Measurements from ENCODE around the gene GALNTL6. TPM values are rescaled to one million over a fixed set of nuclear protein-coding genes. Genes with fewer than 3 reads are reported as not detected.

Gene GALNTL6
- total RNA-seq, 1 experiment from 2014 or later = not detected

GRCh38 chr4:172653676-172654075, 840.5 kb downstream of the GALNTL6 start:
- Histone ChIP-seq H4K8ac (replicated peaks; ENCODE audit: insufficient read length, low read depth, low read length) (no peak overlapping the region), H3K4me2 (ENCODE audit: insufficient read depth, insufficient read length, low read length) (no peak overlapping the region), H3K79me1 (ENCODE audit: insufficient read depth, low read depth, low read length, poor library complexity, severe bottlenecking) (no peaks in the 10 kb centered on the region), H4K20me1 (ENCODE audit: control insufficient read depth, insufficient read depth, insufficient read length) (no peaks in the 10 kb centered on the region), H2BK5ac (ENCODE audit: insufficient read length, low read length) (no peak overlapping the region), H3K23ac (ENCODE audit: insufficient read length, low read depth, low read length) (no peak overlapping the region), H3K9me3 (ENCODE audit: control insufficient read depth, low read depth, low read length) (no peaks in the 10 kb centered on the region), H3K27me3 (ENCODE audit: insufficient read depth, low read length) (no peaks in the 10 kb centered on the region), H3K27ac (ENCODE audit: insufficient read length, low read depth, low read length) (no peak overlapping the region), H3K18ac (ENCODE audit: insufficient read length, low read depth, low read length) (no peak overlapping the region), H2AK5ac (ENCODE audit: insufficient read length, low read length) (no peak overlapping the region), H3K14ac (ENCODE audit: insufficient read depth, low read length) (no peak overlapping the region), H4K91ac (ENCODE audit: insufficient read length, low read depth, low read length) (no peak overlapping the region), H3K56ac (ENCODE audit: insufficient read length, low read depth, low read length) (no peak overlapping the region), H3K23me2 (ENCODE audit: insufficient read length, low read depth, low read length, poor library complexity, severe bottlenecking) (no peaks in the 10 kb centered on the region), H3K9ac (ENCODE audit: extremely low read depth, insufficient read length, low read length) (no peak overlapping the region), H2BK20ac (ENCODE audit: low read depth, low read length, poor library complexity, severe bottlenecking) (no peak overlapping the region), H2BK12ac (ENCODE audit: insufficient read length, low read depth, low read length) (no peak overlapping the region), H3K4me1 (ENCODE audit: insufficient read depth, low read length) (peaks cover 2% of the 10 kb centered on the region; the same call in 1 of the 2 replicates), H3T11ph (ENCODE audit: low read length) (no peak overlapping the region), H4K5ac (ENCODE audit: insufficient read length, low read depth, low read length) (no peak overlapping the region), H2AFZ (ENCODE audit: low read length) (no peak overlapping the region), H2BK120ac (ENCODE audit: low read depth, low read length, poor library complexity, severe bottlenecking) (no peak overlapping the region), H3K79me2 (ENCODE audit: insufficient read depth, low read length) (no peaks in the 10 kb centered on the region), H2BK15ac (ENCODE audit: low read depth, low read length) (no peak overlapping the region), H3K4ac (ENCODE audit: low read depth, low read length) (no peak overlapping the region)
- Mint-ChIP-seq H3K27me3 (ENCODE audit: low read depth) (no peaks in the 10 kb centered on the region), H3K9me3 (no peaks in the 10 kb centered on the region), H3K4me1 (peaks cover 16% of the 10 kb centered on the region in 2 experiments), H3K27ac (no peak overlapping the region), H3K4me3 (no peak overlapping the region), H3K36me3 (ENCODE audit: insufficient read depth in 1 of 3, low read depth in 3 of 3) (0 out of 7 replicates have a peak, but pooled peaks cover 0 to 2% (median 0%) of the 10 kb centered on the region in 3 experiments)
- no peak for DNase-seq
- no peak for TF ChIP-seq CTCF (conservative IDR thresholded peaks at IDR 0.05)
